HG02884 (cell line): ENCODE data around the gene ANKRD40CL.
"Not testable (repeated sequence)": the region's sequence is repeated elsewhere in the genome, so short reads cannot be mapped to it uniquely, and the experiment has no call there.

Experiments used
- ATAC-seq: cut with Tn5 transposase; IDR thresholded peaks from one replicate; pipeline ENCODE4 v1.9.1; 2021; ENCODE audit warnings: mild to moderate bottlenecking, moderate library complexity; ENCODE audit not compliant: unreplicated experiment

ANKRD40CL gene, protein sequence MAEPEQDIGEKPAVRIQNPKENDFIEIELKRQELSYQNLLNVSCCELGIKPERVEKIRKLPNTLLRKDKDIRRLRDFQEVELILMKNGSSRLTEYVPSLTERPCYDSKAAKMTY

DNA sequence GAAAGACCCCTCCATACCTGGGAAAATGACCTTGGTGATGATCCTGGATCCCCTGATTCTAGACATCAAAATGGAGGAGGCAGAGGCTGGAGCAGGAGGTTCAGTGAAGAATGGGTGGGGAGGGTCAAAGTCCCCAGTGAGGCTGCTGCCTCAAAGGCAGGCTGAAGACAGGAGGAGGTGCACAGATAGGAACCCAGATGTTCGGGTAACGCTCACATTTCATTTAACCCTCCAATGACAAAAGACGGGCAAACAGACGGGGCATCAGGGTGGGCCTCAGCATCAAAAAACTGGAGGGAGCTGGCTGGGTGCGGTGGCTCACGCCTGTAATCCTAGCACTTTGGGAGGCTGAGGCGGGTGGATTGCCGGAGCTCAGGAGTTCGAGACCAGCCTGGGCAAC lies at the start of gene ANKRD40CL:
Gene ANKRD40CL, minus strand, starts transcription at position 73 of the 400 bp plus-strand sequence. CDS start 605 bp downstream, outside the sequence.
- no peak for ATAC-seq

DNA sequence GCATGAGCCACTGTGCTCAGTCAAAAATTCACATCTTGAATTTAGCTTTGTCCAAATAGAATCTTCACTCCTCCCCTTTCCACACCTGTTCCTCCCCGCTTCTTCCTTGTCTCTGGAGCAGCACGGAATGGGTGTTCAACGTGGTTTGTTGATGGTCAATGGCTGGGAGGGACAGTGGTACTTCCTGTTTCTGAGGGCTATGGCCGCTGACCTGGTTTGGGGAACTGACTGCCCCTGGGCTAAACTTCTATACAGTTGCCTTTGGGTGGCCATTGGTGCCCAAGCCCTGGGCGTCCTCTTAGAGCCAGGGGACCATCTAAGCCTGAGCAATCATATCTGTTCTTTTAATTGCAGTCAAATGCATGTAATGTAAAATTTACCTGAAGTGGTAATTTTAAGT lies 49.0 kb upstream of the ANKRD40CL start:
- ATAC-seq: no peak

DNA sequence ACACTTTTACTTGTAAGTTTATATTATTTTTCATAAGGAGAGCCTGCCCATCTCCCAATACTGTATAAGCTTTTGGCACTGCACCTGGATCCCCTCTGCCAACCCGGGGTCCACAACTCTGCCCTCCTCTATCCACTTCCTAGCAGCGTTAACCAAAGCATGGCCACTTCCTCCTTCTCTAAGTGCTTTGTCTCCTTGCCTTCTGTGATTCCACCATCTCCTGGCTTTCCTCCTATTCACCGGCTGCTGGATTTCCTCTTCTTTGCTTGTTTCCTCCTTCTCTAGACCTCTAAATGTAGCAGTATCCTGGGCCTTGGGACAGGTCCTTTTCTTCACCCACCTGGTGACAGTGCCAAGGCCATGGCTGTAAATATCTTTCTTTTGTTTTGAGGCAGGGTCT lies 48.1 kb upstream of the ANKRD40CL start:
- ATAC-seq: no peak

DNA sequence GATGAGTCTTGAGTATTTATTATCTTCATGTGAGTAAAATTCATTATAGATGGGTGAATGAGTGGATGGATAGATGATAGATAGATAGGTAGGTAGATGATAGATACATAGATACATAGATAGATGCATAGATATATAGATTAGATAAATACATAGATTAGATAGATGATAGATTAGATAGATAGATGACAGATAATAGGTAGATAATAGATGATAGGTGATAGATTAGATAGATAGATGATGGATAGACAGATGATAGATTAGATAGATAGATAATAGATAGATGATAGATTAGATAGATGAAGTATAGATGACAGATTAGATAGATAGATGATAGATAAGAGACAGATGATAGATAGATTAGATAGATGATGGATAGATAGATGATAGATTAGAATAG lies 46.3 kb upstream of the ANKRD40CL start:
- ATAC-seq: no peak

DNA sequence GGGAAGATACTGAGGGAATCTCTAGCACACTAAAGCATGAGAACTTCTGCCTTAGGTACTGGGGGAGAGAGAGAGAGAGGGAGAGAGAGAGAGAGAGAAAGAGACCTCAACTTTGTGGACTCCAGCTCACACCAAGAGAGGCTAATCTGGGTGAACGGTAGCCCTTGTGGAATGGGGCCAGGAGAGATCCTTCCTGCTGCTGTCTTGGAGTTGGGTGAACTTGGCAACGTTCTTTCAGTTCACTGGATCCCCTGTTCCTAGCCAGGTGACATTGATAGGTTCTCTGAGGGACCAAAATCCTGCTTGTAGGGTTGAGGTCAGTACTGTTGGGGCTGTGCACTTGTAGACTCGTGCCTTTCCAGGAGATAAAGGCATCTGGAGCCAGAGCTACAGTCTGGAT lies 41.6 kb upstream of the ANKRD40CL start:
- ATAC-seq: no peak

DNA sequence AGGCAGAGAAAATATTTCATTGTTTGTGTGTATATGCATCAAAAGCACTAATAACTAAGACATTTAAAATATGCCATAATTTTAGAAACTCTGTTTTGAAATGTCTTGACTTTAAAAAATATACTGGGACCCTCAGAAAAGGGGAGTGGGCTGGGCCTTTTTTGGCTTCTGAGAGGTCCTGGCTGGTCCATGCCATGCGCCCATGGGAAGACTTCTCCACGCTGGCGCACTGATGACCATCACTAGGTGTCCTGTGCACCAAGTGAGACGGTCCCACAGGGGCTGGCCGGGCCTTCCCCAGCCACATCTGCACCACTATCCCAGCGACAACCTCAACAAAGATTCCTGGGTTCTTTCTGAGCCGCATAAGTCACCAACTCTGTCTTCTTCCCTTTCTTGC lies 41.1 kb upstream of the ANKRD40CL start:
- ATAC-seq: no peak

DNA sequence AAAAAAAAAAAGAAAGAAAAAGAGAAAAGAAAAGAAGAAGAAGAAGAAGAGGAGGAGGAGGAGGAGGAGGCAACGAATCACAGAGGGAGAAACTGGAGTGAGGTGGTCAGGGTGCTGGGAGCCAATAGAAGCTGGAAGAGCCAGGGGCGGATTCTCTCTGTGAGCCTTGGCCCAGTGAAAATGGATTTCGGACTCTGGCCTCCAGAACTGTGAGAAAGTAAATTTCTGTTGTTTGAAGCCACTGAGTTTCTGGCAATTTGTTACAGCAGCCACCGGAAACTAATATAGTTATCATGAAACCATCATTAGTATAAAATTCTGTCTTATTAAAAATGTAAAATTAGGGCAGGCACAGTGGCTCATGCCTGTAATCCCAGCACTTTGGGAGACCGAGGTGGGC lies 40.4 kb upstream of the ANKRD40CL start:
- ATAC-seq: no peak

DNA sequence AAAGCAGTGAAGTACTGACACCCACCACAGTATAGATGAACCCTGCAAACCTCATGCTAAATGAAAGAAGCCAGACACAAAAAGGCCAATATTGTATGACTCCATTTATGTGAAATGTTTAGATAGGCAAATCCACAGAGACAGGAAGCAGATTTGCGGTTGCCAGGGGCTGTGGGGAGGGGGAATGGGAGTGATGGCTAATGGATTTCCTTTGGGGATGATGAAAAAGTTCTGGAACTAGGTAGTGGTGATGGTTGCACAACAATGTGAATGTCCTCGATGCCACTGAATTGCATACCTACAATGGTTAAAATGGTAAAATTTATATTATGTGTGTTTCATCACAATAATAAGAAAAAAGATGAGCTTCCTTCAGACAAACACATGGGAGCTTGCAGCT lies 39.7 kb upstream of the ANKRD40CL start:
- no peak for ATAC-seq

DNA sequence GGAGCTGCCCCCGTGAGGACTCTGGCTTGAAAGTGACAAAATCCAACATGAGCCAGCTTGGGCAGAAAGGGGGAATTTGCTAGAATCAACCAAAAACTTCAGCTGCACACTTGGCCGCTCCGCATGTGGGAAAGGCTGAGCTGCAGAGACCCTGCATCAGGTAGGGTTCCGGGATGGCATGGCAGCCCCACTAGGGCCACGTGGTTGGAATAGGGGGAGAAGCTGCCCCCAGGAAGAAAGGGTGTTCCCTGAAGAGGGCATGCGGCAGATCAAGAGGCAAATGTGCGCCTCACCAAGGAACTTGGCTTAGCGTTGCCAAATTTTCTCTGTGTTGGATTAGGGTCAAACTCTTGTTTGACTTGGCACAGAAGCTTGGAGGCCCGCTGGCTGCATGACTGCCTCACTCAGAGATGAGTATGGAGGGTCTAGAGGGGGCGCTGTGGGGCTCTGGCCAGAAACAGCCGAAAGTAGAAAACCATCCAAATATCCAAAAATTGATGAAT lies 38.9 kb upstream of the ANKRD40CL start:
- no peak for ATAC-seq

DNA sequence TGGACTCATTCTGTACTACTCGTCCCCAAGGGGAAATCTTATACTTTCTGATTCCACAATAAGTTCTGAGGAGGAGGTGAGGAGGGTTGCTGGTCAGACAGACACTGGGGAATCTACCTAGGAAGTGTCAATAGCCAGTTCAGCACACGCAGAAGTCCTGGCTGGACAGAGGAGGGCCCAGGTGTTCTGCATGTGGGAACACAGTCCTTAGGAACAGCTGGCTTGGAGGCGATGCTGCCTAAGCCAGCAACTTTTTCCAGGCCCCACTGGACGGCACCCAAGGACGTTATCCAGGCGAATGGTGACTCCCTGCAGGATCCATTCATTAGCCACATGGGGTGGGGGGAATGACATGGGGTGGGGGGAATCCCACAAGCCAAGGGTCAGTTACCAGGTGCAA lies 38.2 kb upstream of the ANKRD40CL start:
- no peak for ATAC-seq

DNA sequence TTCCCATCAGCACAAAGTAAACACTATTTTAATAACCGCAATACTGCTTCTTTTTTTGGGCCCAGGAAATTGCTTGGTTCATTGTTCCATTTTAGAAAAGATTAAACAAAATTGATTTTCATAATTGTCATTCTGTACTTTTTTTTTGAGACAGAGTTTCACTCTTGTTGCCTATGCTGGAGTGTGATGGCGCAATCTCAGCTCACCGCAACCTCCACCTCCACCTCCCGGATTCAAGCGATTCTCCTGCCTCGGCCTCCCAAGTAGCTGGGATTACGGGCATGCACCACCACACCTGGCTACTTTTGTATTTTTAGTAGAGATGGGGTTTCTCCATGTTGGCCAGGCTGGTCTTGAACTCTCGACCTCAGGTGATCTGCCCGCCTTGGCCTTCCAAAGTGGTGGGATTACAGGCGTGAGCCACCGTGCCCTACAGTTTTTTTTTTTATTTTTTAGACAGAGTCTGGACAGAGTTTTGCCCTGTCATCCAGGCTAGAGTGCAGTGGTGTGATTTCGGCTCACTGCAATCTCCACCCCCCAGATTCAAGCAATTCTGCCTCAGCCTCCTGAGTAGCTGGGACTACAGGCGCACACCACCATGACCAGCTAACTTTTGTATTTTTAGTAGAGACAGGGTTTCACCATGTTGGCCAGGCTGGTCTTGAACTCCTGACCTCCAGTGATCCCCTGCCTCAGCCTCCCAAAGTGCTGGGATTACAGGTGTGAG lies 37.6 kb upstream of the ANKRD40CL start:
- ATAC-seq: not testable (repeated sequence)

DNA sequence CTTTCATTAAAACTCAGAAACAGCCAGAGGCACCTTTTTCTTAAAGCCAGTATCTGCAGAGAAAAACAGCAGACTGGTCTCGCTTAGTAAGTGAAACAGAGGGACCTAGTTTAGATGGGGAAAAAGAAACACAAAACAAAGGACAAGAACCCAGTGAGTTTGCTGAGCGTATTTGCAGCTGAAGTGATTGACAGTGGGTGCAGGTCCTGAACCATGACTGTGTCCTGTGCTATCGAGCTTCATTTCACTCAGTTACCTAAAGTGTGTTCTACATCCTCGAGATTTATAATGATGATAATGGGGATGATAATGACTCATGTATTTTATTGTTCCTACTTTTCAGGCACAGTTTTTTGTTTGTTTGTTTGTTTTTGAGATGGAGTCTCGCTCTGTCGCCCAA lies 36.4 kb upstream of the ANKRD40CL start:
- no peak for ATAC-seq

DNA sequence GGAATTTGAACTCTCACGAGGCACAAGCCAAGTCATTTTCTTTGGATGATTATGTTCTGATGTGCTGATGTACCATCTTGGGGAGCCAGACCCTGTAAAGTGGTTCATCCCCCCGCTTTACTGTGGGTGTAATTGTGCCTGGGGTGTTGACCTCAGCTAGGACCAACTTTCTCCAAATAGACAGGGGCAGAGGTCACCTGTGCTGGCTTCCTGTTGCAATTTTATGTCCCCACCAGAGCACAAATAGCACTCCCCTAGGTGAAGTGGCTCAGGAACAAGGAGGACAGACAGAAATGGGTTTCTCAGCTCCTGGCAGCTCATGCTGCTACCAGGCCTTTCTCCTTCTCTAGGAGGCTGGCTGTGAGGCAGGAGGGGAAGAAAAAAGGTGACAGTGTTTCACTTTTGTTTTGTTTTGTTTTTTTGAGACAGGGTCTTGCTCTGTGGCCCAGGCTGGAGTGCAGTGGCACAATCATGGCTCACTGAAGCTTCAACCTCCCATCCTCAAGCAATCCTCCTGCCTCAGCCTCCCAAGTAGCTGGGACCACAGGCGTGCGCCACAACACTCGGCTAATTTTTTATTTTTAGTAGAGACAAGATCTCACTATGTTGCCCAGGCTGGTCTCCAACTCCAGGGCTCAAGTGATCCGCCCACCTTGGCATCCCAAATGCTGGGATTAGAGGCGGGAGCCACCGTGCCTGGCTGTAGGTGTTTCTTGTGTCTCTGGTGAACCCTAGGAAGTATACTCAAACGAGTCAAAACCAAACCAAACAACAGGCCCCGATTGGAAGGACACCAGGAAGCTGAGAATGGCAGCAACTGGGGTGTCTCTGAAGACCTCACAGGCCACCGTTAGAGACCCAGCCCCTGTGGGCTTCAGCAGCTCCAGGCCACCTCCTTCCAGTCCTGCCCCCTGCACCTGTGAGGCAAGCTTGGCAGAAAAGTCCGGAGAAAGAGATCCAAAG lies 35.6 kb upstream of the ANKRD40CL start:
- no peak for ATAC-seq

DNA sequence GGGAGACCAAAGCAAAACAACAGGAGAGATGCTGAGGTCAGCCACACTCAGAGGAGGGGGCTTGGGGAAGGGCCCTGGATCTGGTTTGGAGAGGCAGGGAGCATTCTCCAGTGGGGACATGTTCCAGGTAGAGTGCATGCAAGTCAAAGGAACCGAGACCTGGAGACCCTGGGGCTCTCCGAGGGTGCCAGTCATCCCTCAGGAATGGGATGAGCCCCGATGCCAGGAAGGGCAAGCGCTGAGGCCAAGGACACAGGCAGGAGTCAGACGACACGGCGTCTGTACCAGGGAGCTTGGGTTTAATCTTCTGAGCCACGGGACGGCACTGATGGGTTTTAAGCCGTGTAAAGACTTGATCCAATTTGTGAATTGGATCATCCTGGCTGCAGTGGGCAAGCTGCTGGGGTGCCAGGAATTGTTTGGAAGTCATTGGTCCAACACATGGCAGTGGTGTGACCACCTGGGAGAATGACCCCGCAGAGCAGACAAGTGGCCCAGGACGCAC lies 32.9 kb upstream of the ANKRD40CL start:
- ATAC-seq: no peak

DNA sequence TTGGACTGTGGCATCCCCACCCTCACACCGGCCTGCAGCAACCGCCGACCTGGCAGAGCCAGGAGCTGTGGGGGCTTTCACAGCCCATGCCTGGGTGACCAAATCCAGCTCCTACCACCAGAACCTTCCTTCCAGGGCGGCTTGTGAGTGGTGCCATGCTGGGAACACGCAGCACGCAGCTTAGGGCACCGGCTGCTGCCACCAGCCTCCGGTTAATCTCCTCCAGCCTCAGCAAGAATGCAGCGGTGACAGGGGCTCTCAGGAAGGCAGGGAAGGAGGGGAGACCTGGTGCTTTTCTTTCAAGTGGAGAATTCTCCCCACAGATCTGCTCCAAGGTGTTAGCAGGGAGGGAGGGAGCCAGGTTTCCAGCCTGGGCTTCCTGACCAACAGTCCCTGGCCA lies 32.3 kb upstream of the ANKRD40CL start:
- no peak for ATAC-seq

DNA sequence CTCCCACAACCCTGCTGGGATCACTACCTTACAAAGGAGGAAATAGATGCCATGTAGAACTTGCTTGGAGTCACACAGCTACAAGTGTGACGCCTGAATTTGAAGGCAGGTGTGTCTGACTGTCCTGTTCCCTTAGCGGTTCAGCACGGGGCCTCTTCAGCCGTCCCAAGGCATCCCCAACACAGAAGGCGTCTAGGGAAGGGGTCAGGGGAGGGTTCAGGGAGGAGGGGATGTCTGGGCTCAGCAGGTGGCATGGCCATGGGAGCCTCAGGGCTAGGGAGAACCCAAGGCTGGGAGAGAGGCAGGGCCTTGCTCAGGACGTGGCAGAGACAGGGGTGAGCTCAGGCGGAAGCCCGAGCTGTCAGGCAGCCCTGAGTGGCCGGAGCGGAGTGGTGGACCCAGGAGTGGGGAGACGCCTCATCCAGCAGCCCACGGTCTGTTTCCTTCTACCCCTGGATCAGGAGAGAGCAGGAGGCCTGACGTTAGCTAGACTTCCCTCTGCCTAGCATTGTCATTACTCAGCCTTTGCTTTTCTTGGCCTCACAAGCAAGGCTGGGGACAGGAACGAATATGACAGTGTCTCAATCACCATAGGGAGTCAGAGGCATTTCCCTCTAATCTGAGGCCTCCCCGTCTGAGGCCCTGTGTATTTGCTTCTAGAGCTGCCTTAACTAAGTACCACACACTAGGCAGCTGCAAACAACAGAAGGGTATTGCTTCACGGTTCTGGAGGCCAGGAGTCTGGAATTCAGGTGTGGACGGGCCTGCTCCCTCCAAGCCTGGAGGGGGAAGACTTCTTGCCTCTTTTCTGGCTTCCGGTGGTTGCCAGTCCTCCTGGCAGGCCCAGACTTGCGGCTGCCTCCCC lies 31.3 kb upstream of the ANKRD40CL start:
- ATAC-seq: no peak

DNA sequence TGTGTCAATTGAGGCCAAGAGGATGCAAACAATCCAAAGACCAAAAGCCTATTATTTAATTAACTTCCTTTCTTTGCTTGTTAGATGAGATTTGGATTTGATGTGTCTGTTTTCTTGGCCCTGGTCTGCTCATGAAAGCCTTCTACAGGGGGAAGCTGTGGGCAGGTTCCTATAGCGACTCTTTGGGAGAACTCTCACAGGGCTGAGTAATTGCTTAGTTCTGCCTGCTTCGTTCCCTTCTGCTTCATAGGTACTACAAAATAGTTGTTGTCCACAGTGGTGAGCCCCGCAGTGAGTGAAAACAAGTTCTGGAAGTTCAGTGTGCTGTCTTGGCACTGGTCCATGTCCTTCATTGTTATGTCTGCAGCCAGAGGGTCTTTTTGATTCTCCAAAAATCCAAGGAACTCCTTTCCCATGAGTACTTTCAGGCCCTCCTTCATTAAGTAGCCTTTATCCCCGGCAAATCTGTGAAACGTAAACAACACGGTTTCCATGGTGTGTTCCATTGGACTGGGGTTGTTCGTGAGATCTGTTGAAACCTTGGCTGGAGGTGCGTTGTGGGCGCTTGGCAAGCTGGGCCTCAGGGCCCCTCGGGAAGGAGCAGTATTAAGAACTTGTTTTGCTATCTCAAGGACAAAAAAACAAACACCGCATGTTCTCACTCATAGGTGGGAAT lies 30.0 kb upstream of the ANKRD40CL start:
- ATAC-seq: no peak

DNA sequence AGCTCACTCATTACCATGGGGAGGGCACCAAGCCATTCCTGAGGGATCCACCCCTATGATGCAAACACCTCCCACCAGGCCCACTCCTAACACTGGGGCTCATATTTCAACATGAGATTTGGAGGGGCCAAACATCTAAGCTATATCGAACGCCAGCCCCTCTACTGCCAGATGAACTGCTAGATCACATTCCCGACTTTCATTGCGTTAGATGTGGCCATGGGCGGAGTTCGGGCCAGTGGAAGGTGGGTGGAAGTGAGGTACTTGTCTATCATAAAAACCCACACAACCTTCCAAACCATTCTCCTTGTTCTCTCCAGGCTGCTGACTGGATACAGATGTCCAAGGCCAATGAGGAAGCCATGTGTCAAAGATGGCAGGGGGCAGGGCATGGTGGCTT lies 27.0 kb upstream of the ANKRD40CL start:
- no peak for ATAC-seq

DNA sequence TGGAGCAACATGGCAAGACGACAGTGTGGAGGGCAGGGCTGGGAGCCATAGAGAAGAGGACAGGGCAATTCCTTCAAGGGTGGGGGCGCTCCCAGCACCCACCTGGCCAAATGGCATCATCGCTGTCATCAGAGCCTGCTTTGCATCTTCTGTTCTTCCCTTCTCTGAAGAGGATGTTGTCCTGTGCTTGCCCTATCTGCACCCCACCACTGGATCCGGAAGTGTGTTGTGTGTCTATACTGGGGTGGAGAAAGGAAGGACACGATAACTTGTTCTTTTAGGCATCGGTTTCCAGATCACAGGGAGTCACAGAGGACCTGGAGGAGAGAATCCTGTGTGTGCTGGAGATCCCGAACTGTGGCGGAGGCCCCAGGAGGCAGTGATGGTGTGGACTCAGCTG lies 25.7 kb upstream of the ANKRD40CL start:
- ATAC-seq: no peak

DNA sequence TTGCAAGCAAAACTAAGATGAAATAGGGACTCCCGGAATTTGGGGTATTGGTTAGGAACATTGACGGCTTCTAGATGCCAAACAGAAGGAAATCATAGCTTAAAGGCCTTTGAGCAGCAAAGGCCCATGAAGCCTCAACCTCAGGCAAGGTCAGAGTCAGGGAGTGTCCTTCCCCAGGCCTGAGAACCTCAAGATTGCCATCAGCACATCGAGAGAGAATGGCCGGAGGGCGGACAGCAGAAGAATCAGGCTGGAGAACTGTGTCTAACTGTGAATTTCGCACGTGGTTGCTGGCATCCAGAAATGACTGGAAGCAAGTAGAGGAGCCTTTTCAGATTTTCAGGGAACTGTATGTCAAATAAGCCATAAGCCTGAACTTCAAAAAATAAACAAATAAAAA lies 24.8 kb upstream of the ANKRD40CL start:
- ATAC-seq: no peak
